Measurements from ENCODE around the gene MSRB1. TPM values are rescaled to one million over a fixed set of nuclear protein-coding genes. Genes with fewer than 3 reads are reported as not detected.

The MSRB1 gene
- total and polyA plus RNA-seq, 2 of the 8 experiments (the other 6 are each of a cell fraction or from before 2014, with no cell fraction given) = 28.2 to 51.4 TPM

DNA sequence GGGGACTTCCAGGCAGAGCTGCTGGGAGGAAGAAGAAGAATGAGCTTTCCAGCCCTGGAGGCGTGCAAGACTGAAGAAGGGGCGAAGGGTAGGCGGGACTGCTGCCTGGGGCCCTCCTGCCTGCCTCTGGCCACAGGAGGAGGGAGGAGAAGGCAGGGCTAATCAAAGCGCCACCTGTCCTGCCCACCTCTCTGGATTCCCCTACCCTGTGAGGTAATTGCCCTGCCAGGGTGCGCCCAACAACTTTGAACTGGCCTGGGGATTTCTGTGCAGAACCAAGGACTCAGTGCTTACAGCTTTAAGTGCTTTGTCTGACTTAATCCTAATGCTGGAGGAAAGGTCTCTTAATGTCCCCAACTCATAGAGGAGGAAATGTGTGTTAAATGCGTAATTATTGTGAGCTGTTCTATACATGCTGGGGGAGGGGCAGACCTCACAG, 38.4 kb upstream of the MSRB1 start, which contains the start of gene NOXO1:
Gene NOXO1 (minus strand): TSS at position 72 of the 439 bp plus-strand sequence. CDS start 290 bp downstream, outside the sequence.
- Histone ChIP-seq H3K9ac (replicated peaks in 1 of 4; ENCODE audit: extremely low read depth in 1 of 4, low read depth in 3 of 4, low read length in 3 of 4) (no peak within 1 kb of the TSS), H3K4me3 (ENCODE audit: extremely low read depth in 1 of 4, insufficient read depth in 2 of 4, low read depth in 3 of 4, low read length in 4 of 4) (peak within 1 kb of the TSS in 3 of 4 experiments; percentile 31 to 61 (median 38); a peak in 6 of 8 replicates)
- no peak for TF ChIP-seq PHF8 (conservative IDR thresholded peaks at IDR 0.05; ENCODE audit: low read depth, low read length)
- TF ChIP-seq, protein P1, sequence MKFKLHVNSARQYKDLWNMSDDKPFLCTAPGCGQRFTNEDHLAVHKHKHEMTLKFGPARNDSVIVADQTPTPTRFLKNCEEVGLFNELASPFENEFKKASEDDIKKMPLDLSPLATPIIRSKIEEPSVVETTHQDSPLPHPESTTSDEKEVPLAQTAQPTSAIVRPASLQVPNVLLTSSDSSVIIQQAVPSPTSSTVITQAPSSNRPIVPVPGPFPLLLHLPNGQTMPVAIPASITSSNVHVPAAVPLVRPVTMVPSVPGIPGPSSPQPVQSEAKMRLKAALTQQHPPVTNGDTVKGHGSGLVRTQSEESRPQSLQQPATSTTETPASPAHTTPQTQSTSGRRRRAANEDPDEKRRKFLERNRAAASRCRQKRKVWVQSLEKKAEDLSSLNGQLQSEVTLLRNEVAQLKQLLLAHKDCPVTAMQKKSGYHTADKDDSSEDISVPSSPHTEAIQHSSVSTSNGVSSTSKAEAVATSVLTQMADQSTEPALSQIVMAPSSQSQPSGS (IDR thresholded peaks at IDR 0.05; ENCODE audit: low read length) = 0 out of 2 replicates have a peak, but pooled peaks have one; percentile 31

More for the DNA sequence above, 38.4 kb upstream of the MSRB1 start, which contains the start of gene NOXO1:
- Histone ChIP-seq H2AFZ (ENCODE audit: low read length) (no peak within 1 kb of the TSS), H4K8ac (ENCODE audit: extremely low read depth, insufficient read depth, low read length) (peak within 1 kb of the TSS; percentile 12; the same call in 1 of the 2 replicates), H2AK5ac (ENCODE audit: low read depth, low read length) (no peak within 1 kb of the TSS), H3K27me3 (replicated peaks in 1 of 4; ENCODE audit: control insufficient read depth in 3 of 4, extremely low read depth in 1 of 4, insufficient read depth in 3 of 4, low read length in 3 of 4) (peaks cover 8 to 40% (median 39%) of the 10 kb centered on the region in 4 experiments; a peak in 6 of 7 replicates), H3K79me1 (ENCODE audit: low read depth, low read length) (no peaks in the 10 kb centered on the region), H3K23me2 (ENCODE audit: low read depth, low read length) (peaks cover 26% of the 10 kb centered on the region), H3K18ac (ENCODE audit: extremely low read depth, low read length) (peak within 1 kb of the TSS; percentile 32), H2BK5ac (ENCODE audit: low read depth, low read length) (no peak within 1 kb of the TSS), H3K79me2 (ENCODE audit: control insufficient read depth in 1 of 2, insufficient read depth in 2 of 2, low read length in 2 of 2) (peaks cover 0 to 9% of the 10 kb centered on the region in 2 experiments; a peak in 1 of 4 replicates), H3K36me3 (ENCODE audit: control insufficient read depth in 2 of 4, insufficient read depth in 4 of 4, low read length in 3 of 4) (peaks cover 2 to 19% (median 10%) of the 10 kb centered on the region in 4 experiments; a peak in 5 of 8 replicates), H4K91ac (replicated peaks; ENCODE audit: insufficient read length, low read length) (no peak within 1 kb of the TSS), H3K4ac (replicated peaks; ENCODE audit: insufficient read length, low read depth, low read length) (no peak within 1 kb of the TSS), H3K14ac (ENCODE audit: insufficient read length) (no peak within 1 kb of the TSS), H3K4me1 (replicated peaks in 1 of 4; ENCODE audit: control insufficient read depth in 3 of 4, insufficient read depth in 4 of 4, low read length in 3 of 4) (peaks cover 3 to 40% (median 27%) of the 10 kb centered on the region in 4 experiments), H3K4me2 (ENCODE audit: insufficient read depth in 1 of 2, low read depth in 2 of 2, low read length in 2 of 2) (peak within 1 kb of the TSS; percentile 87 to 91), H3K9me3 (ENCODE audit: insufficient read depth in 2 of 2, low read depth in 1 of 2, low read length in 1 of 2) (no peaks in the 10 kb centered on the region), H3K23ac (ENCODE audit: insufficient read length) (no peak within 1 kb of the TSS), H2BK20ac (ENCODE audit: low read length) (no peak within 1 kb of the TSS), H4K20me1 (replicated peaks in 1 of 2; ENCODE audit: control insufficient read depth in 1 of 2, insufficient read depth in 2 of 2, low read length in 2 of 2) (peaks cover 0 to 12% of the 10 kb centered on the region in 2 experiments), H2BK12ac (ENCODE audit: low read depth, low read length) (no peak within 1 kb of the TSS), H2BK120ac (replicated peaks; ENCODE audit: low read depth, low read length) (no peak within 1 kb of the TSS), H3K56ac (replicated peaks; ENCODE audit: insufficient read length, low read depth, low read length) (no peak within 1 kb of the TSS), H3K27ac (ENCODE audit: low read depth, low read length) (no peak within 1 kb of the TSS), H2BK15ac (ENCODE audit: low read length) (peak within 1 kb of the TSS; percentile 61; the same call in 1 of the 2 replicates), H4K5ac (ENCODE audit: insufficient read length, low read depth, low read length) (no peak within 1 kb of the TSS)
- ChIA-PET CTCF (ENCODE audit: partially characterized antibody) (interaction anchor here (0.6 to 3.1 kb wide), 7 partner anchors 9 to 198 kb away, joined by 3 to 8 read pairs (median 4); no protein-coding TSS in a partner anchor), POLR2A (ENCODE audit: partially characterized antibody) (interaction anchor here (0.8 to 28.2 kb wide), 10 partner anchors 9 to 199 kb away, joined by 3 to 736 read pairs (median 4); partner anchors contain the start of genes NDUFB10, NUBP2, RNF151 and RPS2)
- 57% methylated on average over 4 of the region's 6 CpGs; no CpG with 5 or more reads in 1 of the 2 experiments for WGBS, 2 experiments (ENCODE audit: extremely low coverage in 1 of 2, insufficient coverage in 1 of 2, insufficient read length in 1 of 2, insufficient replicate concordance in 2 of 2, low coverage in 1 of 2, low lambda C conversion rate in 2 of 2, missing lambda C conversion rate in 1 of 2)
- FAIRE-seq = no peak
- DNase-seq (ENCODE audit: low read depth in 1 of 2, low spot score in 2 of 2) = peak in 1 of 2 experiments; percentile 49

Data from H1 (cell line).